Transverse colon (tissue), 4 donors: ENCODE data around the gene DOCK9.

Experiments used
- EP300 ChIP-seq: sonication (generic); formaldehyde crosslinking; IDR thresholded peaks from one replicate; pipeline ENCODE4 v1.6.1; 2017; ENCODE audit warnings: antibody characterized with exemption, low read depth
- POLR2A ChIP-seq: fragments of 450-650 bp; IDR thresholded peaks from one replicate; pipeline ENCODE4 v1.6.1; 2016; ENCODE audit warnings: antibody characterized with exemption, mild to moderate bottlenecking, moderate library complexity
- POLR2AphosphoS5 ChIP-seq, 3 donors: sonication (generic); formaldehyde crosslinking; IDR thresholded peaks; one replicate each; pipeline ENCODE4 v1.6.1; 2016; ENCODE audit warnings: antibody characterized with exemption in 3 of 3
- TF ChIP-seq, protein P1 (sequence below), 5 experiments: fragments of 200-600 bp in 3 of 5; fragments of 450-650 bp in 2 of 5; sonication (generic) in 3 of 5; IDR thresholded peaks; 1 replicate in 2 of 5; 2 replicates in 3 of 5; pipeline ENCODE4 v1.5.1; 2016 to 2017; ENCODE audit warnings: antibody characterized with exemption in 5 of 5, inconsistent platforms in 3 of 5, mild to moderate bottlenecking in 2 of 5, moderate library complexity in 1 of 5

DNA sequence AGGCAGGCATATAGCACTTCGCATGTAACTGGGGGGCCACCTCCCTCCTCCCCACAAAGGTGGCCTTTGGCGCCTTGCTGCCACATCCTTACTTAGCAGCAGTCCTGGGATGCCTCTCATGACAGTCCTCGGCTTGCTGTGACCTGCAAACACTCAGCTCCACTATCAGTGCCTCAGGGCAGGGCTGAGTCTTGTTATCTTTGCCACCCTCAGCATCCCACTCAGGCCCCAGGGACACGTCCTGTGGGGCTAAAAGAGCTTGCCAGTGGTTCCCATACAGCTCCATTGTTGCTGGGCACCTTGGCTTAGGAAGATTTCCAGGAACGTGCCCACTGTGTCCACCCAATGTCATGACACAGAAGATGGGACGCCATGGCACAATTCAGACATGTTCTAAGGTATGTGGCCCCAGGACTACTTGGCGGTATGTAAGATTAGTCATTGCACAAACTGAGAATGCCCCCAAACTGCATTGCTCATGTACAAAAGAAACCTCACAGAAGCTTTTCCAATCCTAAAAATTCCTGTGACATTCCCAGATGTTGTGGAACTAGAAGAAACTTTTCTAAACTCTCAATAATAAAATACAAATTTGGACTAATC is 16.3 kb downstream of the DOCK9 start:
- TF ChIP-seq, protein P1, sequence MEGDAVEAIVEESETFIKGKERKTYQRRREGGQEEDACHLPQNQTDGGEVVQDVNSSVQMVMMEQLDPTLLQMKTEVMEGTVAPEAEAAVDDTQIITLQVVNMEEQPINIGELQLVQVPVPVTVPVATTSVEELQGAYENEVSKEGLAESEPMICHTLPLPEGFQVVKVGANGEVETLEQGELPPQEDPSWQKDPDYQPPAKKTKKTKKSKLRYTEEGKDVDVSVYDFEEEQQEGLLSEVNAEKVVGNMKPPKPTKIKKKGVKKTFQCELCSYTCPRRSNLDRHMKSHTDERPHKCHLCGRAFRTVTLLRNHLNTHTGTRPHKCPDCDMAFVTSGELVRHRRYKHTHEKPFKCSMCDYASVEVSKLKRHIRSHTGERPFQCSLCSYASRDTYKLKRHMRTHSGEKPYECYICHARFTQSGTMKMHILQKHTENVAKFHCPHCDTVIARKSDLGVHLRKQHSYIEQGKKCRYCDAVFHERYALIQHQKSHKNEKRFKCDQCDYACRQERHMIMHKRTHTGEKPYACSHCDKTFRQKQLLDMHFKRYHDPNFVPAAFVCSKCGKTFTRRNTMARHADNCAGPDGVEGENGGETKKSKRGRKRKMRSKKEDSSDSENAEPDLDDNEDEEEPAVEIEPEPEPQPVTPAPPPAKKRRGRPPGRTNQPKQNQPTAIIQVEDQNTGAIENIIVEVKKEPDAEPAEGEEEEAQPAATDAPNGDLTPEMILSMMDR (IDR thresholded peaks at IDR 0.05): no peak
- TF ChIP-seq EP300 (no peak), POLR2AphosphoS5 (IDR thresholded peaks at IDR 0.05) (no peak), POLR2A (no peak)
